Activated CD8-positive, alpha-beta memory T cell treated with anti-CD3 and anti-CD28 coated beads, Interleukin-2, amount 10 ng/mL, durations not matched to agents 7 days and 5 days (primary cell): ENCODE measurements around the gene PRAMEF33. TPM values are rescaled to one million over a fixed set of nuclear protein-coding genes. Genes with fewer than 3 reads are reported as not detected.
"Not testable (repeated sequence)": the region's sequence is repeated elsewhere in the genome, so short reads cannot be mapped to it uniquely, and the experiment has no call there.

Experiments used
- ATAC-seq: fragments of 150-1000 bp; cut with Tn5 transposase; one replicate; pipeline ENCODE4 v1.10.0; 2021; ENCODE audit warnings: moderate library complexity
- CTCF ChIA-PET: fragments of 350-600 bp; sonication (Branson Sonifier 250); formaldehyde crosslinking; loops from one replicate; lab custom pipeline; 2021; ENCODE audit warnings: antibody characterized with exemption; lab: Charles Lee
- DNase-seq: peaks from one replicate; pipeline ENCODE4 v3.0.0-alpha.2; 2020
- H3K27ac Mint-ChIP-seq: one replicate; pipeline ENCODE4 v1.8.0; 2021; ENCODE audit warnings: mild to moderate bottlenecking, mixed read lengths
- H3K27me3 Mint-ChIP-seq: one replicate; pipeline ENCODE4 v1.8.0; 2021; ENCODE audit warnings: mixed read lengths
- H3K36me3 Mint-ChIP-seq: one replicate; pipeline ENCODE4 v1.8.0; 2021; ENCODE audit warnings: mild to moderate bottlenecking, mixed read lengths
- H3K4me1 Mint-ChIP-seq: one replicate; pipeline ENCODE4 v1.8.0; 2021; ENCODE audit warnings: mixed read lengths
- H3K4me3 Mint-ChIP-seq: one replicate; pipeline ENCODE4 v1.8.0; 2021; ENCODE audit warnings: mild to moderate bottlenecking, moderate library complexity, mixed read lengths
- H3K9me3 Mint-ChIP-seq: one replicate; pipeline ENCODE4 v1.8.0; 2022; ENCODE audit warnings: low read depth, mixed read lengths
- total RNA-seq, 2 experiments: library from RNA; stranded (reverse); gene quantifications; one replicate each; pipeline ENCODE4 v1.2.3, GENCODE V29; 2021

Gene PRAMEF33, protein sequence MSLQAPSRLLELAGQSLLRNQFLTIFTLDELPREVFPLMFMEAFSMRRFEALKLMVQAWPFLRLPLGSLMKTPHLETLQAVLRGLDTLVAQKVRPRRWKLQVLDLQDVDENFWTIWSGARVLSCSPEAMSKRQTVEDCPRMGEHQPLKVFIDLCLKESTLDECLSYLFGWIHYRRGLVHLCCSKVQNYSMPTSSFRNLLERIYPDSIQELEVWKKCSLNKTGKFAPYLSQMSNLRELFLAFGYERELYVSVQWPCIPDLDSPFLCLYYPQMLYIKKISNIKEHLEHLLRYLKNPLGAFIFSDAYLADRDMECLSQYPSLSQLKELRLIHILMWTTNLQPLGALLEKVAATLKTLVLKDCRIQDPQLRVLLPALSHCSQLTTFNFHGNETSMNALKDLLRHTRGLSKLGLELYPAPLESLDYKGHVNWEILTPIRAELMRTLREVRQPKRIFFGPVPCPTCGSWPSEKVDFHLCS
- total RNA-seq, result not detected

DNA sequence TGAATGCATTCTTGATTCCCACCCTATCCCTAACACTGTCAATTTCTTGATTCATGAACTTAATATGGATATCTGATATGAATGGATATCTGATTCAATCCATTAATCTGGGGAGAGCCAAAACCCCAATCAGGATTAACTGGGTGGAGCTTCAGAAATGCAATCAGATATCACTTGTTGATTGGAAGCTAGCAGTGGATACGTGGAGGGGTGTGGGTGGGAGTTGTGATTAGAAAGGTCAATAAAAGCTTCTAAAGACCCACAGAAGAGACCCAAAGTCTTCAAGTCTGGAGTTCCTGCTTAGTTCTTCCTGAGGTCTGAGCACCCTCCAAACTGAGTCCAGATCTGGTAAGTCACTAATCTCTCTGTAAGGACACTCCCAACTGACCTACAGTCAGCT is at the start of gene PRAMEF33:
Gene PRAMEF33 (plus strand): TSS at position 301 of the 400 bp plus-strand sequence. CDS start 2,416 bp downstream, outside the sequence.
- H3K9me3 Mint-ChIP-seq, H3K36me3 Mint-ChIP-seq, DNase-seq, CTCF ChIA-PET, H3K27ac Mint-ChIP-seq, H3K27me3 Mint-ChIP-seq, ATAC-seq, H3K4me1 Mint-ChIP-seq, H3K4me3 Mint-ChIP-seq: not testable (repeated sequence)

DNA sequence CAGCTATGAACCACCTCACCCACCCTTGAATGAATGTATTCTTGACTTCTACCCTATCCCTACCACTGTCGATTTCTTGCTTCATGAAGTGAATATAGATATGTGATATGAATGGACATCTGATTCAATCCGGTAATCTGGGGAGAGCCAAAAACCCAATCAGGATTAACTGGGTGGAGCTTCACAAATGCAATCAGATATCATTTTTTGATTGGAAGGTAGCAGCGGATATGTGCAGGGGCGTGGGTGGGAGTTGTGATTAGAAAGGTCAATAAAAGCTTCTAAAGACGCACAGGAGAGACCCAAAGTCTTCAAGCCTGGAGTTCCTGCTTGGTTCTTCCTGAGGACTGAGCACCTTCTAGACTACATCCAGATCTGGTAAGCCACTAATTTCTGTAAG is 49.4 kb upstream of the PRAMEF33 start, which contains the start of gene PRAMEF5:
Gene PRAMEF5 (plus strand): TSS at position 301 of the 400 bp plus-strand sequence. CDS start 5,071 bp downstream, outside the sequence.
- DNase-seq, ATAC-seq, H3K4me3 Mint-ChIP-seq, H3K27ac Mint-ChIP-seq, H3K36me3 Mint-ChIP-seq, H3K4me1 Mint-ChIP-seq, H3K27me3 Mint-ChIP-seq, H3K9me3 Mint-ChIP-seq, CTCF ChIA-PET: not testable (repeated sequence)

DNA sequence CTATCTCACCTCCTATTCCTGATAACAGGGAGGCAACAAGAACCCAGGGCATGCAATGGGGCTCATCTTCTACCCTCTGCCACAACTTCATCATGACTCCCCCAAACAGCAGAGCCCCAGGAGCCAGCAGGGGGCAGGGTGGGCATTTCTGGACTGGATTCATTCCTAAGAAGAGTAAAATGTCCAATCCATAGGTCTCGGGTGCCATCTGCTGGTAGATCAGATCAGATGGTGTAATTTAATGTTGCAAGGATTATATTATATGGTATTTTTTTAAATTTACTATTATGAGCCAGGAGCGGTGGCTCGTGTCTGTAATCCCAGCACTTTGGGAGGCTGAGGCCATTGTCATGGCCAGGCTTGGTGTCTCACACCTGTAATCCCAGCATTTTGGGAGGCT is 38.2 kb upstream of the PRAMEF33 start:
- CTCF ChIA-PET, H3K27ac Mint-ChIP-seq, H3K36me3 Mint-ChIP-seq, ATAC-seq, H3K9me3 Mint-ChIP-seq, H3K27me3 Mint-ChIP-seq, DNase-seq, H3K4me3 Mint-ChIP-seq, H3K4me1 Mint-ChIP-seq: not testable (repeated sequence)

DNA sequence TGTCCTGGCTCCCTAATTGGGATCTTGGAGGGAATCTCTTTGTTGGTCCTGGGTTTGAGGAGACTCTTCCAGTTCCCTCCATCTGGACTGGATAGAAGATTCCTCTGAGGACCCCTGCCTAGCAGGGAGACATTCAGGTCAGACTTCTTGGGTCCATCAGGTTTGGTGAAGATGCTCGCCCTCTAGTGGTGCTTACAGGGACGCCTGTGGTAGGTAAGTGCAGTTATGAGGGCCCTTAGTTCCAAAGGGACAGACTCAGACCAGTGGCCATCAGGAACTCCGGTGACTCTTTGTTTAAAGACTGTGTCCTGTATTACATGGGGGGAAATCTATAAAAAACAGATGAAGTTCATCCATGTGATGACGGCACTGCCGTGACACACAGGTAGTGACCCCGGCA is 26.3 kb upstream of the PRAMEF33 start:
- H3K27me3 Mint-ChIP-seq, DNase-seq, CTCF ChIA-PET, H3K27ac Mint-ChIP-seq, H3K4me1 Mint-ChIP-seq, H3K9me3 Mint-ChIP-seq, H3K36me3 Mint-ChIP-seq, ATAC-seq, H3K4me3 Mint-ChIP-seq: not testable (repeated sequence)

DNA sequence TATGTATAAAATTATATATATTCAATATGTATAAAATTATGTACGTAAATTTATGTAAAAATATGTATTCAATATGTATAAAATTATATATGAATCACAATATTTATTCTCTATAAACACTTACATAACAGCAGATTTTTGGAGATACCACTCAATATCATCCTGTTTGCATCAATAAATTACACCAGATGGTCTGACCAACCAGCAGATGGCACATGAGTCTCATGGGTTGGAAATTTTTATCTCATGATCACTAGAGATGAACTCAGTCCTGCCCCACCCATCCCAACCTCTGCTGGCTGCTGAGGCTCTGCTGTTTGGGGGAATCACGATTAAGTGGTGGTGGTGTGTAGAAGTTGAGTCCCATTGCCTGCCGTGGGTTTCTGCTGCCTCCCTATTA is 23.7 kb upstream of the PRAMEF33 start:
- H3K9me3 Mint-ChIP-seq, H3K36me3 Mint-ChIP-seq, DNase-seq, H3K27ac Mint-ChIP-seq, H3K4me3 Mint-ChIP-seq, H3K4me1 Mint-ChIP-seq, ATAC-seq, CTCF ChIA-PET, H3K27me3 Mint-ChIP-seq: not testable (repeated sequence)

DNA sequence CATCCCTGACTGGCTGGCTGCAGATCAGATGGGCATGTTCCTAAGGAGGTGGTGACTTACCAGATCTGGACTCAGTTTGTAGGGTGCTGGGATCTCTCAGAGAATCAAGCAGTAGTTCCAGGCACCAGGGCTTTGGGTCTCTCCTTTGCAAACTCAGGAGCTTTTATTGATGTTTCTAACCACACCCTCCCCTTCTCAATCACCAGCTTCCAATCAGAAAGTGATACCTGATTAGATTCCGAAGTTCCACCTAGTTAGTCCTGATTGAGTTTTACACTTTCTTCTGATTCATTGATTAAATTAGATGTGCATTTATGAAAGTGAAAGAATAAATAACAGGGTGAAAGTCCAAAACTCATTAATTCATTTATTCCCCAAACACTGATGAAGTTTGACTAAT is 18.3 kb upstream of the PRAMEF33 start, which contains the start of gene PRAMEF8:
Gene PRAMEF8 (minus strand): TSS at position 101 of the 400 bp plus-strand sequence. CDS start 1,046 bp downstream, outside the sequence.
- DNase-seq, H3K4me1 Mint-ChIP-seq, H3K9me3 Mint-ChIP-seq, ATAC-seq, H3K36me3 Mint-ChIP-seq, H3K4me3 Mint-ChIP-seq, H3K27me3 Mint-ChIP-seq, H3K27ac Mint-ChIP-seq, CTCF ChIA-PET: not testable (repeated sequence)

DNA sequence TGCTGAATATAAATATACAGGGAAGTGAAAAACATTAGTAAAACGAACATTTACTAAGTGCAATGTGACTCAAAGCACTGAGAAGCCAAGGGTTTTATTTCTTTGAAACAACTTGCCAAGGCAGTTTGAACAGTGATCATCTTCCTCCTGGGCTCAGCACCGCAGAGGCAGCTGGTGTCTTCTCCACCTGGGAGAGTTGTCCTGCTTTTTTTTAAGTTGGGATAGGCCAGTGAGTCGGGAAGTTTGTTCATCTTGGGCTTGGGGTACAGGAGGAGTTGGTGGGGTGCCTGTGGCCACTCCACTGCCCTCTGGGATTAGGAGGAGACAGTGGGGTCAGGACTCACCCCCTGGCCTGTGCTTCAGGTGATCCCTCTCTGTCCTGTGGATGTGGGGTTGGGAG is 14.3 kb upstream of the PRAMEF33 start:
- H3K4me1 Mint-ChIP-seq, H3K27ac Mint-ChIP-seq, H3K9me3 Mint-ChIP-seq, CTCF ChIA-PET, H3K27me3 Mint-ChIP-seq, DNase-seq, H3K4me3 Mint-ChIP-seq, H3K36me3 Mint-ChIP-seq, ATAC-seq: not testable (repeated sequence)

DNA sequence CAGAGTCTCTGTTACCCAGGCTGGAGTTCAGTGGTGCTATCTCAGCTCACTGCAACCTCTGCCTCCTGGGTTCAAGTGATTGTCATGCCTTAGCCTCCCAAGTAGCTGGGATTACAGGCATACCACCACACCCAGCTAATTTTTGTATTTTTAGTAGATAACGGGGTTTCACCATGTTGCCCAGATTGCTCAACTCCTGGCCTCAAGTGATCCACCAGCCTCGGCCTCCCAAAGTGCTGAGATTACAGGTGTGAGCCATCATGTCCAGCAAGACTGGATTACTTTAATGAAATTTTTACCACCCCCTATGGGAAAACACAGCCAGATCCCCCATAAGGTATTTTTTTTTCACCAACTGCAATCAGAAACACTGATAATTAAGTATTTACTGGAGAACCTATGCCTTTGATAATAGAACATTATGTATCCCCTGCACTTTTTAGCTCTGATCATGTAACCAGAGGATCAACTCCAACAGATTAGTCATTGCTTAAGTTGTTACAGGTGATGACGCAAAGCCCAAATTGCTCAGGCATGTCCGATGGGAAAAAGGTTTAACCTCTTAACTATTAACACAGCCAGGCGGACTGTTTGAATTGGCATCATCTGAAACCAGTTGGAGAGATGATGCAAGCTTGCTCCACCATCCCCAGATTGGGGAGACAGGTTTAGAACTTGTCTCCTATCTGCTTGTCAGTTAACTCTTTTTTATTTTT is 6.0 kb upstream of the PRAMEF33 start:
- H3K4me1 Mint-ChIP-seq, H3K4me3 Mint-ChIP-seq, DNase-seq, H3K27ac Mint-ChIP-seq, H3K9me3 Mint-ChIP-seq, ATAC-seq, H3K27me3 Mint-ChIP-seq, CTCF ChIA-PET, H3K36me3 Mint-ChIP-seq: not testable (repeated sequence)

DNA sequence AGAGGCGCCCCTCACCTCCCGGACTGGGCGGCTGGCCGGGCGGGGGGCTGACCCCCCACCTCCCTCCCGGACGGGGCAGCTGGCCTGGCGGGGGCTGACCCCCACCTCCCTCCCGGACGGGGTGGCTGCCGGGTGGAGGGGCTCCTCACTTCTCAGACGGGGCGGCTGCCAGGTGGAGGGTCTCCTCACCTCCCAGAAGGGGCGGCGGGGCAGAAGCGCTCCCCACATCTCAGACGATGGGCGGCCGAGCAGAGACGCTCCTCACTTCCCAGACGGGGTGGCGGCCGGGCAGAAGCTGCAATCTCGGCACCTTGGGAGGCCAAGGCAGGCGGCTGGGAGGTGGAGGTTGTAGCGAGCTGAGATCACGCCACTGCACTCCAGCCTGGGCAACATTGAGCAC is 4.6 kb upstream of the PRAMEF33 start:
- H3K4me1 Mint-ChIP-seq, H3K36me3 Mint-ChIP-seq, CTCF ChIA-PET, H3K27ac Mint-ChIP-seq, H3K4me3 Mint-ChIP-seq, H3K9me3 Mint-ChIP-seq, H3K27me3 Mint-ChIP-seq, ATAC-seq, DNase-seq: not testable (repeated sequence)

DNA sequence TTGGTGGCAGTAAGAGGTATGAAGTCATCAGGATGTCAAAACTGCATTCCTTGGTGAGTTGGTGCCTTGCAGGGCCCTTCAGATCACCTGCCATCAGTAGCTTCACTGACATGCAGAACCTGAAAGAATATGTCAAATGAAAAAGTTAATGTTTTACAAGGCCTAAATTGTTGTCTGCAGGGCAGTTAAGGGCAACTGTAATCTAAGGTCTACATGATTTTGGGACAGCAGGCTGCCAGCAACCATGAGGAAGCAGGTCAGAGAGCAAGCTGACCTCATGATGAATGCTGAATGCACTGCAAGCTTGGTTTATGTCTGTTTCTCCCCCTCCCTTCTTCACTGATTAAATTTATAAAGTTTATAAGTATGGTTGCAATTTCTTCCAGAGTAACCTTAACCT is 1.1 kb upstream of the PRAMEF33 start:
- H3K4me1 Mint-ChIP-seq, H3K27ac Mint-ChIP-seq, H3K36me3 Mint-ChIP-seq, DNase-seq, H3K9me3 Mint-ChIP-seq, CTCF ChIA-PET, H3K4me3 Mint-ChIP-seq, ATAC-seq, H3K27me3 Mint-ChIP-seq: not testable (repeated sequence)

DNA sequence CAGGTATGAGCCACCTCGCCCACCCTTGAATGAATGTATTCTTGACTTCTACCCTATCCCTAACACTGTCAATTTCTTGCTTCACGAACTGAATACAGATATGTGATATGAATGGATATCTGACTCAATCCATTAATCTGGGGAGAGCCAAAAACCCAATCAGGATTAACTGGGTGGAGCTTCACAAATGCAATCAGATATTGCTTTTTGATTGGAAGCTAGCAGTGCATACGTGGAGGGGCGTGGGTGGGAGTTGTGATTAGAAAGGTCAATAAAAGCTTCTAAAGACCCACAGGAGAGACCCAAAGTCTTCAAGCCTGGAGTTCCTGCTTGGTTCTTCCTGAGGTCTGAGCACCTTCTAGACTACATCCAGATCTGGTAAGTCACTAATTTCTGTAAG is 11.9 kb downstream of the PRAMEF33 start, which contains the start of gene PRAMEF15:
Gene PRAMEF15 (plus strand): TSS at position 301 of the 400 bp plus-strand sequence. CDS start 2,827 bp downstream, outside the sequence.
- DNase-seq, H3K4me1 Mint-ChIP-seq, ATAC-seq, CTCF ChIA-PET, H3K4me3 Mint-ChIP-seq, H3K36me3 Mint-ChIP-seq, H3K27ac Mint-ChIP-seq, H3K9me3 Mint-ChIP-seq, H3K27me3 Mint-ChIP-seq: not testable (repeated sequence)

DNA sequence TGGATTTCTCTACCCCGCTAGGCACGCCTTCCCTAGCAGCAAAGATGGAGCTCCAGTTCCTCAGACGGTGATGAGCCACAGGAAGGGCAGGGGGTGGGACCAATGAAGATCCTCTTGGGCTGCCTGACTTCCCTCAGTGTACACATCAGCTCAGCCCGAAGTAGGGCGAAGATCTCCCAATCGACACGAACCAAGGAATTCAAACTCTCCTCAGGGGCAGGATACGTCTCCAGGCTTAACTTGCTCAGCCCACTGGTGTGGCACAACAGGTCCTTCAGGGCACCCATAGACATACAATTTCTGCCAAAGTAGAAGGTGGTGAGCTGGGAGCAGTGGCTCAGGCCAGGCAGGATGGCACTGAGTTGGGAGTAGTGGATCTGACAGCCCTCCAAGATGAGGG is 39.2 kb downstream of the PRAMEF33 start:
- H3K27ac Mint-ChIP-seq, CTCF ChIA-PET, H3K4me1 Mint-ChIP-seq, H3K4me3 Mint-ChIP-seq, DNase-seq, H3K9me3 Mint-ChIP-seq, ATAC-seq, H3K27me3 Mint-ChIP-seq, H3K36me3 Mint-ChIP-seq: not testable (repeated sequence)

DNA sequence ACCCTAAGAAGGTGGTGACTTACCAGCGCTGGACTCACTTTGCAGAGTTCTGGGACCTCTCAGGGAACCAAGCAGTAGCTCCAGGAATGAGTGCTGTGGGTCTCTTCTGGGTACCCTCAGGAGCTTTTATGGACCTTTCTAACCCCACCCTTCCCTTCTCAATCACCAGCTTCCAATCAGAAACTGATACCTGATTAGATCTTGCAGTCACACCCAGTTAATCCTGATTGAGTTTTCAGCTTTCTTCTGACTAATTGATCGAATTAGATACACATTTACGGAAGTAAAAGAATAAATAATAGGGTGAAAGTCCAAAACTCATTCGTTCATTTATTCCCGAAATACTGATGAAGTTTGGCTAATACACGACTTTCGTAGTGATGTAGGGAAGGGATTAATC is 43.7 kb downstream of the PRAMEF33 start, which contains the start of gene PRAMEF14:
Gene PRAMEF14 (minus strand): TSS at position 101 of the 400 bp plus-strand sequence. CDS start 1,820 bp downstream, outside the sequence.
- H3K9me3 Mint-ChIP-seq, ATAC-seq, H3K4me1 Mint-ChIP-seq, H3K27me3 Mint-ChIP-seq, CTCF ChIA-PET, H3K27ac Mint-ChIP-seq, H3K4me3 Mint-ChIP-seq, DNase-seq, H3K36me3 Mint-ChIP-seq: not testable (repeated sequence)
